ENCODE measurements around the gene ACTN1.

DNA sequence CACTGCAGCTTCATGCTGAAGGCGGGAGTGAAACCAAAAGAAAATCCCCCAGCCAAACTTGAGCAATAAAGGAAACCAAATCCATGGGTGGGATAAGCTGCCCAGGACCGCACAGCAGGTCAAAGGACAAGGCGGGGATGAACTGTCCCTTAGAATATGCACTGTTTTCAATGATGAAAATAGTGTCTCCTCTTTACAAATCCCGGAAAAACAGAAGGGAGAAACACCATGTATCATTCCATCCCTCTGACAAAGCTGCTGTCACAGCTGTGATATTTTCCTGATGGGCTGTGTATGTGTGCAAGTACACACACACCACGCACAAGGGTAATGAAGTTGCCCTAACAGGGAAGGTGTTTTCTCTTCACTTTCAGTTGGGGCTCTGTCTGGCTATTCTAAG is 70.3 kb downstream of the ACTN1 start:
- TF ChIP-seq POLR2A (IDR thresholded peaks at IDR 0.05), result no peak
- TF ChIP-seq, protein P1, sequence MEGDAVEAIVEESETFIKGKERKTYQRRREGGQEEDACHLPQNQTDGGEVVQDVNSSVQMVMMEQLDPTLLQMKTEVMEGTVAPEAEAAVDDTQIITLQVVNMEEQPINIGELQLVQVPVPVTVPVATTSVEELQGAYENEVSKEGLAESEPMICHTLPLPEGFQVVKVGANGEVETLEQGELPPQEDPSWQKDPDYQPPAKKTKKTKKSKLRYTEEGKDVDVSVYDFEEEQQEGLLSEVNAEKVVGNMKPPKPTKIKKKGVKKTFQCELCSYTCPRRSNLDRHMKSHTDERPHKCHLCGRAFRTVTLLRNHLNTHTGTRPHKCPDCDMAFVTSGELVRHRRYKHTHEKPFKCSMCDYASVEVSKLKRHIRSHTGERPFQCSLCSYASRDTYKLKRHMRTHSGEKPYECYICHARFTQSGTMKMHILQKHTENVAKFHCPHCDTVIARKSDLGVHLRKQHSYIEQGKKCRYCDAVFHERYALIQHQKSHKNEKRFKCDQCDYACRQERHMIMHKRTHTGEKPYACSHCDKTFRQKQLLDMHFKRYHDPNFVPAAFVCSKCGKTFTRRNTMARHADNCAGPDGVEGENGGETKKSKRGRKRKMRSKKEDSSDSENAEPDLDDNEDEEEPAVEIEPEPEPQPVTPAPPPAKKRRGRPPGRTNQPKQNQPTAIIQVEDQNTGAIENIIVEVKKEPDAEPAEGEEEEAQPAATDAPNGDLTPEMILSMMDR (IDR thresholded peaks at IDR 0.05), result no peak
